Measurements from ENCODE around the gene PIK3CB. TPM values are rescaled to one million over a fixed set of nuclear protein-coding genes. Genes with fewer than 3 reads are reported as not detected.
A peak's percentile ranks its signal among the peaks of the same experiment; 100 is the strongest.

Gene PIK3CB
- total RNA-seq, 1 experiment from 2014 or later: 59.3 TPM

- TF ChIP-seq CTCF (IDR thresholded peaks at IDR 0.05; ENCODE audit: unreplicated experiment): no peak
- H3K4me3 Mint-ChIP-seq (ENCODE audit: low read depth, unreplicated experiment): peak overlapping the region; percentile 52
- no TSS peak for BruUV-seq (replicated peaks)
- H3K9me3 Mint-ChIP-seq (ENCODE audit: low read depth, unreplicated experiment): no peaks in the 10 kb centered on the region
- DNase-seq: peak; percentile 40
- peak overlapping the region; percentile 94 for H3K27ac Mint-ChIP-seq (ENCODE audit: unreplicated experiment)
- CTCF ChIA-PET: interaction anchor here (0.7 to 2.1 kb wide), 13 partner anchors 9 to 268 kb away, joined by 3 to 24 read pairs (median 5); partner anchors contain the start of genes CEP70 and PIK3CB
- no peaks in the 10 kb centered on the region for H3K27me3 Mint-ChIP-seq (ENCODE audit: unreplicated experiment)
- H3K36me3 Mint-ChIP-seq (ENCODE audit: insufficient read depth, unreplicated experiment): peaks cover 19% of the 10 kb centered on the region
- peaks cover 34% of the 10 kb centered on the region for H3K4me1 Mint-ChIP-seq (ENCODE audit: low read depth, unreplicated experiment)
- intact Hi-C loops (cut with micrococcal nuclease; ENCODE audit: unreplicated experiment): no loop called here
These were observed 27.8 kb upstream of the PIK3CB start for GRCh38 chr3:138862531-138862923.

DNA sequence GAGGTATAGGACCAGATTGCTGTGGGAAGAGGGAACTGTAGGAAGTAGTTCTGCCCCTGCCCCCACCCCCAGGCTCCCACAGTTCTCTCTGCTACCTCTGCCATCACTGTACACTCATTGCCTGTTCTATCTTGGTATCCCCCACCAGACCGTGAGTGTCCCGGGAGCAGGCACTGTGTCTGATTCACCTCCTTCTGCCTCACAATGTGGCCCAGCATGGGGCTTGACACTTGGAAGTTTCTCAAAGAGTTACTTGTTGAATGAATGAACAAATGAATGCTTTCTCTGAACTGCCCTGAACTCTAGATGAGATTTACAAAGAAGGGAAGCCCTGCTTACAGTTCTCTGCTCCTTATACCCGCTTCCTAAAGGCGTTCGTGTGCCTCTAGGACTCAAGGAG lies 27.1 kb upstream of the PIK3CB start:
- peaks cover 34% of the 10 kb centered on the region for H3K4me1 Mint-ChIP-seq (ENCODE audit: low read depth, unreplicated experiment)
- H3K36me3 Mint-ChIP-seq (ENCODE audit: insufficient read depth, unreplicated experiment): peaks cover 19% of the 10 kb centered on the region
- no peak overlapping the region for H3K4me3 Mint-ChIP-seq (ENCODE audit: low read depth, unreplicated experiment)
- H3K27ac Mint-ChIP-seq (ENCODE audit: unreplicated experiment): peak overlapping the region; percentile 94
- CTCF ChIA-PET: interaction anchor here (0.6 to 1.0 kb wide), 2 partner anchors 8 to 662 kb away, joined by 3 to 7 read pairs; no protein-coding TSS in a partner anchor
- no TSS peak for BruUV-seq (replicated peaks)
- no peak for TF ChIP-seq CTCF (IDR thresholded peaks at IDR 0.05; ENCODE audit: unreplicated experiment)
- peak; percentile 13 for DNase-seq
- intact Hi-C loops (cut with micrococcal nuclease; ENCODE audit: unreplicated experiment): no loop called here
- H3K27me3 Mint-ChIP-seq (ENCODE audit: unreplicated experiment): no peaks in the 10 kb centered on the region
- no peaks in the 10 kb centered on the region for H3K9me3 Mint-ChIP-seq (ENCODE audit: low read depth, unreplicated experiment)

DNA sequence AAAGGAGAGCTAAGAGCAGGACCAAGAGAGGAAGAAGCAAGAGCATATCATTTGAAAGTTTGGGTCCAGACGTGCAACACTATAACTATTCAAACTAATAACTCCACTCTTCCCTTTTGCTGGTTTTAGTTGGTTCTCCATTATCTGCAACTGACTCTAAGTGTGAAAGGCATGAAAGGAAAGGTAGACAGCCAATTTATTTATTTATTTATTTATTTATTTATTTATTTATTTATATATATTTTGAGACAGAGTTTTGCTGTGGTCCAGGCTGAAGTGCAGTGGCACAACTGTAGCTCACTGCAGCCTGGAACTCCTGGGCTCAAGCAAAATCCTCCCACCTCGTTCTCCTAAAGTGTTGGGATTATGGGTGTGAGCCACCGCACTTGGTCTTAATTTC lies 22.1 kb upstream of the PIK3CB start:
- BruUV-seq (replicated peaks): no TSS peak
- DNase-seq: no peak
- CTCF ChIA-PET: interaction anchor here (0.7 kb wide), 1 partner anchor 46 kb away, joined by 7 read pairs; no protein-coding TSS in a partner anchor
- Mint-ChIP-seq H3K27me3 (ENCODE audit: unreplicated experiment) (no peaks in the 10 kb centered on the region), H3K4me3 (ENCODE audit: low read depth, unreplicated experiment) (no peak overlapping the region), H3K9me3 (ENCODE audit: low read depth, unreplicated experiment) (no peaks in the 10 kb centered on the region), H3K4me1 (ENCODE audit: low read depth, unreplicated experiment) (peaks cover 9% of the 10 kb centered on the region), H3K27ac (ENCODE audit: unreplicated experiment) (no peak overlapping the region), H3K36me3 (ENCODE audit: insufficient read depth, unreplicated experiment) (no peaks in the 10 kb centered on the region)
- intact Hi-C loops (cut with micrococcal nuclease; ENCODE audit: unreplicated experiment): no loop called here
- TF ChIP-seq CTCF (IDR thresholded peaks at IDR 0.05; ENCODE audit: unreplicated experiment): no peak

DNA sequence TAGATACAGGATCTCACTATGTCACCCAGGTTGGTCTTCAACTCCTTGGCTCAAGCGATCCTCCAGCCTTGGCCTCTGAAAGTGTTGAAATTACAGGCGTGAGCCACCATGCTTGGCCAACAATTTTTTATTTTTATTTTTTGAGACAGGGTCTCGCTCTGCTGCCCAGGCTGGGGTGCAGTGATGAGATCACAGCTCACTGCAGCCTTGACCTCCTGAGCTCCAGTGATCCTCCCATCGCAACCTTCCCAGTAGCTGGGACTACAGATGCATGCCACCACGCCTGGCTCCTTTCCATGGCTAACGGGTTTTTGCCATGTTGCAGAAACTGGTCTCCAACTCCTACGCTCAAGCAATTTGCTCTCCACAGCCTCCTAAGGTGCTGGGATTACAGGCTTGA lies 20.2 kb upstream of the PIK3CB start:
- H3K36me3 Mint-ChIP-seq (ENCODE audit: insufficient read depth, unreplicated experiment): no peaks in the 10 kb centered on the region
- no peak overlapping the region for H3K27ac Mint-ChIP-seq (ENCODE audit: unreplicated experiment)
- BruUV-seq (replicated peaks): no TSS peak
- no peak for TF ChIP-seq CTCF (IDR thresholded peaks at IDR 0.05; ENCODE audit: unreplicated experiment)
- no peaks in the 10 kb centered on the region for H3K9me3 Mint-ChIP-seq (ENCODE audit: low read depth, unreplicated experiment)
- H3K27me3 Mint-ChIP-seq (ENCODE audit: unreplicated experiment): no peaks in the 10 kb centered on the region
- no peak overlapping the region for H3K4me3 Mint-ChIP-seq (ENCODE audit: low read depth, unreplicated experiment)
- CTCF ChIA-PET: no interaction called here
- DNase-seq: no peak
- no peaks in the 10 kb centered on the region for H3K4me1 Mint-ChIP-seq (ENCODE audit: low read depth, unreplicated experiment)
- intact Hi-C loops (cut with micrococcal nuclease; ENCODE audit: unreplicated experiment): no loop called here

Data from Calu3 (cell line).